HepG2 (cell line): ENCODE measurements around the gene ZNF142. TPM values are rescaled to one million over a fixed set of nuclear protein-coding genes. Genes with fewer than 3 reads are reported as not detected.

ENCODE experiments used
- ARNT2 ChIP-seq: sonication (generic); formaldehyde crosslinking; IDR thresholded peaks from 2 replicates; pipeline ENCODE4 v1.8.0; 2022; ENCODE audit warnings: mild to moderate bottlenecking, low read depth, missing genetic modification reagents, moderate library complexity
- BRCA1 ChIP-seq: sonication (generic); formaldehyde crosslinking; IDR thresholded peaks from 2 replicates; pipeline ENCODE4 v1.4.0; 2020; ENCODE audit warnings: missing genetic modification reagents
- FOSL2 ChIP-seq: sonication (generic); formaldehyde crosslinking; IDR thresholded peaks from 2 replicates; pipeline ENCODE4 v1.4.0; 2020; ENCODE audit warnings: missing genetic modification reagents
- FOXA1 ChIP-seq, 2 experiments: fragments of 450-650 bp in 1 of 2; sonication (generic) in 1 of 2; formaldehyde crosslinking in 1 of 2; IDR thresholded peaks; 2 replicates each; pipeline versions ENCODE4 v1.4.0 to v1.6.1; 2016 to 2020; ENCODE audit warnings: missing genetic modification reagents in 1 of 2
- PAF1 ChIP-seq: IDR thresholded peaks from 2 replicates; pipeline ENCODE4 v1.6.1; 2016; ENCODE audit warnings: missing genetic modification reagents, missing compliant biosample characterization
- ZBTB20 ChIP-seq: sonication (generic); formaldehyde crosslinking; IDR thresholded peaks from 2 replicates; pipeline ENCODE4 v1.8.1; 2023; ENCODE audit warnings: missing genetic modification reagents, low read depth, mild to moderate bottlenecking, borderline replicate concordance
- ZNF512 ChIP-seq: sonication (generic); formaldehyde crosslinking; IDR thresholded peaks from 2 replicates; pipeline ENCODE4 v1.4.0; 2020; ENCODE audit warnings: mild to moderate bottlenecking, missing genetic modification reagents
- ZNF513 ChIP-seq: sonication (generic); formaldehyde crosslinking; conservative IDR thresholded peaks from 2 replicates; pipeline ENCODE4 v1.5.0; 2020; ENCODE audit warnings: missing genetic modification reagents
- ZNF704 ChIP-seq: sonication (generic); formaldehyde crosslinking; IDR thresholded peaks from 2 replicates; pipeline ENCODE4 v1.8.1; 2023; ENCODE audit warnings: mild to moderate bottlenecking, inconsistent platforms, moderate library complexity, missing genetic modification reagents, borderline replicate concordance
- ZNF883 ChIP-seq: sonication (generic); formaldehyde crosslinking; IDR thresholded peaks from 2 replicates; pipeline ENCODE4 v1.5.1; 2020; ENCODE audit warnings: mild to moderate bottlenecking, missing genetic modification reagents; ENCODE audit errors: not compliant biosample characterization
- polyA plus RNA-seq, 8 experiments: library from polyadenylated mRNA; depleted of rRNA in 3 of 8; stranded (reverse) in 7 of 8; unstranded in 1 of 8; fragments of >200 nt; fragmentation: Illumina TruSeq in 4 of 8; extraction: Trizol in 4 of 8; gene quantifications; 2 replicates each; pipeline versions ENCODE4 v1.2.1 to v1.2.3, GENCODE V29; 2011 to 2016; ENCODE audit warnings: low read depth in 4 of 8, missing spikeins in 1 of 8, mixed read lengths in 1 of 8; ENCODE audit not compliant: insufficient read depth in 1 of 8
- total RNA-seq, 5 experiments: library from RNA; depleted of rRNA; stranded (reverse); fragments of >200 nt; fragmentation: Illumina TruSeq; extraction: Trizol; gene quantifications; 2 replicates each; pipeline ENCODE4 v1.2.3, GENCODE V29; 2016; ENCODE audit warnings: low read depth in 1 of 5
- TF ChIP-seq, protein P1 (sequence below): sonication (generic); formaldehyde crosslinking; IDR thresholded peaks from 2 replicates; pipeline ENCODE4 v1.9.0; 2021; ENCODE audit warnings: missing genetic modification reagents, borderline replicate concordance
- TF ChIP-seq, protein P2 (sequence below), 2 experiments: sonication (generic) in 1 of 2; formaldehyde crosslinking in 1 of 2; IDR thresholded peaks; 2 replicates each; pipeline versions ENCODE4 v1.6.1 to v1.9.0; 2014 to 2022; ENCODE audit warnings: antibody characterized with exemption in 1 of 2, borderline replicate concordance in 1 of 2, inconsistent platforms in 1 of 2, low read depth in 1 of 2, missing genetic modification reagents in 1 of 2

The ZNF142 gene
- total and polyA plus RNA-seq, 2 of the 13 experiments (the other 11 are each of a cell fraction or from before 2014, with no cell fraction given) = 4.8 to 11.4 TPM

- peak; percentile 84; the same call in 1 of the 2 replicates for TF ChIP-seq ZNF704 (CRISPR knock-in tag)
- no peak for TF ChIP-seq PAF1 (CRISPR knock-in tag)
- TF ChIP-seq BRCA1 (CRISPR knock-in tag) = no peak; the same call in 1 of the 2 replicates
- TF ChIP-seq ZNF513 (CRISPR knock-in tag) = no peak
- TF ChIP-seq, protein P1, sequence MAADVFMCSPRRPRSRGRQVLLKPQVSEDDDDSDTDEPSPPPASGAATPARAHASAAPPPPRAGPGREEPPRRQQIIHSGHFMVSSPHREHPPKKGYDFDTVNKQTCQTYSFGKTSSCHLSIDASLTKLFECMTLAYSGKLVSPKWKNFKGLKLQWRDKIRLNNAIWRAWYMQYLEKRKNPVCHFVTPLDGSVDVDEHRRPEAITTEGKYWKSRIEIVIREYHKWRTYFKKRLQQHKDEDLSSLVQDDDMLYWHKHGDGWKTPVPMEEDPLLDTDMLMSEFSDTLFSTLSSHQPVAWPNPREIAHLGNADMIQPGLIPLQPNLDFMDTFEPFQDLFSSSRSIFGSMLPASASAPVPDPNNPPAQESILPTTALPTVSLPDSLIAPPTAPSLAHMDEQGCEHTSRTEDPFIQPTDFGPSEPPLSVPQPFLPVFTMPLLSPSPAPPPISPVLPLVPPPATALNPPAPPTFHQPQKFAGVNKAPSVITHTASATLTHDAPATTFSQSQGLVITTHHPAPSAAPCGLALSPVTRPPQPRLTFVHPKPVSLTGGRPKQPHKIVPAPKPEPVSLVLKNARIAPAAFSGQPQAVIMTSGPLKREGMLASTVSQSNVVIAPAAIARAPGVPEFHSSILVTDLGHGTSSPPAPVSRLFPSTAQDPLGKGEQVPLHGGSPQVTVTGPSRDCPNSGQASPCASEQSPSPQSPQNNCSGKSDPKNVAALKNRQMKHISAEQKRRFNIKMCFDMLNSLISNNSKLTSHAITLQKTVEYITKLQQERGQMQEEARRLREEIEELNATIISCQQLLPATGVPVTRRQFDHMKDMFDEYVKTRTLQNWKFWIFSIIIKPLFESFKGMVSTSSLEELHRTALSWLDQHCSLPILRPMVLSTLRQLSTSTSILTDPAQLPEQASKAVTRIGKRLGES (CRISPR knock-in tag) = no peak
- no peak for TF ChIP-seq FOXA1 (IDR thresholded peaks at IDR 0.05)
- no peak for TF ChIP-seq FOXA1 (CRISPR knock-in tag; IDR thresholded peaks at IDR 0.05)
- TF ChIP-seq ARNT2 (CRISPR knock-in tag) = 0 out of 2 replicates have a peak, but pooled peaks have one; percentile 28
- TF ChIP-seq FOSL2 = peak; percentile 37
- TF ChIP-seq, protein P2, sequence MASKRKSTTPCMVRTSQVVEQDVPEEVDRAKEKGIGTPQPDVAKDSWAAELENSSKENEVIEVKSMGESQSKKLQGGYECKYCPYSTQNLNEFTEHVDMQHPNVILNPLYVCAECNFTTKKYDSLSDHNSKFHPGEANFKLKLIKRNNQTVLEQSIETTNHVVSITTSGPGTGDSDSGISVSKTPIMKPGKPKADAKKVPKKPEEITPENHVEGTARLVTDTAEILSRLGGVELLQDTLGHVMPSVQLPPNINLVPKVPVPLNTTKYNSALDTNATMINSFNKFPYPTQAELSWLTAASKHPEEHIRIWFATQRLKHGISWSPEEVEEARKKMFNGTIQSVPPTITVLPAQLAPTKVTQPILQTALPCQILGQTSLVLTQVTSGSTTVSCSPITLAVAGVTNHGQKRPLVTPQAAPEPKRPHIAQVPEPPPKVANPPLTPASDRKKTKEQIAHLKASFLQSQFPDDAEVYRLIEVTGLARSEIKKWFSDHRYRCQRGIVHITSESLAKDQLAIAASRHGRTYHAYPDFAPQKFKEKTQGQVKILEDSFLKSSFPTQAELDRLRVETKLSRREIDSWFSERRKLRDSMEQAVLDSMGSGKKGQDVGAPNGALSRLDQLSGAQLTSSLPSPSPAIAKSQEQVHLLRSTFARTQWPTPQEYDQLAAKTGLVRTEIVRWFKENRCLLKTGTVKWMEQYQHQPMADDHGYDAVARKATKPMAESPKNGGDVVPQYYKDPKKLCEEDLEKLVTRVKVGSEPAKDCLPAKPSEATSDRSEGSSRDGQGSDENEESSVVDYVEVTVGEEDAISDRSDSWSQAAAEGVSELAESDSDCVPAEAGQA (IDR thresholded peaks at IDR 0.05; ENCODE audit: low read depth) = no peak
- TF ChIP-seq, protein P2 (CRISPR knock-in tag; IDR thresholded peaks at IDR 0.05; ENCODE audit: borderline replicate concordance) = no peak
- peak; percentile 25 for TF ChIP-seq ZNF883 (CRISPR knock-in tag)
- TF ChIP-seq ZNF512 (CRISPR knock-in tag) = no peak
- peak; percentile 74; the same call in 1 of the 2 replicates for TF ChIP-seq ZBTB20
Observed at GRCh38 chr2:218671654-218672566, 12.5 kb upstream of the ZNF142 start, which contains the start of the genes RNF25 and STK36 (continued).
